ENCODE data around the gene PDK3.

DNA sequence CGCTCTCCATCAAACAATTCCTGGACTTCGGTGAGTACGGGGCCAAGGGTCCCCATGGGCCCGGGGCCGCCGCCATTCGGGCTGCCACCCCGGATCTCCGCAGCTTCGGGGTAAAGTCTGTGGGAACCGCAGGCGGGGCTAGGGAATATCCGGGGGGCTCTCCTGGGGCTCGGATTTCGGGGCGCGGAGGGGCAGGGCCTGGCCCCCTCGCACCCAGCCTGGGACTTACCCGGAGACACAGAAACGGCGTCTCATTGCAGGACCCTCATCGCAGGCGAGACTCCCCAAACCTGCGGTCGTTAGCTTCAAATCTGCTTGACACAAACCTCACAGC, 413 bp downstream of the PDK3 start:
- TF ChIP-seq CTCF (IDR thresholded peaks at IDR 0.05), result no peak
- no peak for TF ChIP-seq POLR2A (IDR thresholded peaks at IDR 0.05)
